ENCODE results near the gene UNK.

GRCh38 chr17:75855310-75856061 lies 70.9 kb downstream of the UNK start, which contains the start of gene WBP2:
- peak; percentile 57 to 75 (median 68) for TF ChIP-seq CTCF (IDR thresholded peaks at IDR 0.05)
- TF ChIP-seq POLR2A (IDR thresholded peaks at IDR 0.05), result peak; percentile 97 to 99
